ENCODE measurements around the gene MCF2L2.

The MCF2L2 gene

DNA sequence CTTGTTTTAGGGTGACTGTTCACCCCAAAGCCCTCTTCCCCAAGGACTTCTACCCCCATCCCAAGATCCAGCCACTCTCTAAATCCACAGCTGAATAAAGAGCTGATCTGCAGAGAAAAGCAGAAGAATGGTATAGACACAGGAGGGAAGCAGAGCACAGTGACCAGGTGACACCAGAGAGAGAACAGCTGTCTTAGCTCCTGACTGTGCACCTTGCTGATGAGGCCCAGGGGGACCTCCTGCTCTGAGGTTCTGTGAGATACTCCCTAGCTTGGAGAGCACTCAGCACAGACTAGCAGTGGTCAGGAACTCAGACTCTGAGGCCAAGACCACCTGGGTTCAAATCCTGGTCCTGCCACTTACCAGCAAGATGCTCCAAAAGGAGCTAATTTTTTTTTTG is 17.7 kb downstream of the MCF2L2 start:
- H3K27ac ChIP-seq: no peak overlapping the region
- no peak overlapping the region for H3K4me3 ChIP-seq (IDR thresholded peaks at IDR 0.05; ENCODE audit: insufficient read depth, low read depth, low read length)
- TF ChIP-seq, protein P1, sequence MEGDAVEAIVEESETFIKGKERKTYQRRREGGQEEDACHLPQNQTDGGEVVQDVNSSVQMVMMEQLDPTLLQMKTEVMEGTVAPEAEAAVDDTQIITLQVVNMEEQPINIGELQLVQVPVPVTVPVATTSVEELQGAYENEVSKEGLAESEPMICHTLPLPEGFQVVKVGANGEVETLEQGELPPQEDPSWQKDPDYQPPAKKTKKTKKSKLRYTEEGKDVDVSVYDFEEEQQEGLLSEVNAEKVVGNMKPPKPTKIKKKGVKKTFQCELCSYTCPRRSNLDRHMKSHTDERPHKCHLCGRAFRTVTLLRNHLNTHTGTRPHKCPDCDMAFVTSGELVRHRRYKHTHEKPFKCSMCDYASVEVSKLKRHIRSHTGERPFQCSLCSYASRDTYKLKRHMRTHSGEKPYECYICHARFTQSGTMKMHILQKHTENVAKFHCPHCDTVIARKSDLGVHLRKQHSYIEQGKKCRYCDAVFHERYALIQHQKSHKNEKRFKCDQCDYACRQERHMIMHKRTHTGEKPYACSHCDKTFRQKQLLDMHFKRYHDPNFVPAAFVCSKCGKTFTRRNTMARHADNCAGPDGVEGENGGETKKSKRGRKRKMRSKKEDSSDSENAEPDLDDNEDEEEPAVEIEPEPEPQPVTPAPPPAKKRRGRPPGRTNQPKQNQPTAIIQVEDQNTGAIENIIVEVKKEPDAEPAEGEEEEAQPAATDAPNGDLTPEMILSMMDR (conservative IDR thresholded peaks at IDR 0.05; ENCODE audit: low read depth, low read length): no peak
- no peaks in the 10 kb centered on the region for H3K27me3 ChIP-seq (ENCODE audit: insufficient read depth, low read depth)
- no peaks in the 10 kb centered on the region for H3K79me2 ChIP-seq (ENCODE audit: insufficient read depth, low read depth)
- no peaks in the 10 kb centered on the region for H4K20me1 ChIP-seq (ENCODE audit: insufficient read depth)
- H3K9ac ChIP-seq: no peak overlapping the region
- H3K4me2 ChIP-seq: no peak overlapping the region
- no peaks in the 10 kb centered on the region for H3K4me1 ChIP-seq (ENCODE audit: low read depth, poor library complexity, severe bottlenecking)
- H2AFZ ChIP-seq (ENCODE audit: low read depth): no peak overlapping the region
- no peaks in the 10 kb centered on the region for H3K36me3 ChIP-seq (ENCODE audit: insufficient read depth)

DNA sequence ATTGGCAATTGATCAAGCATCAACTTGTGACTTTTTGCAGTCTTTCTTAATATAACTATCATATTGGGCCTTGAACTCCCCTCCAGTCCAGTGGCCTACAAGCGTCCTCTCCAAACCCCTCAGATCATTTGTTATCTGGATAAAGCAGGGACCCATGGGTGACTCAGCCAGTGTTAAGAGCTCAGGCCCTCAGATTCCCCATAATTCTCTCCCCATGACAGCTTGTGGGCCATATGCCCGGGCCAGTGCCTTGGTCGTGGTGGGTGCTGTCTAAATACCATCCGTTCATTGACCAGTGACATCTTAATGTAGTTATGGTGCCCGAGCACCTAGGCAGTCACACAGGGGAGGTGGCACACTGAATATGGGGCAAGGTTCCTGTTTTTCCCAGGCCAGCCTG is 18.1 kb downstream of the MCF2L2 start:
- H3K27me3 ChIP-seq (ENCODE audit: insufficient read depth, low read depth): no peaks in the 10 kb centered on the region
- H3K36me3 ChIP-seq (ENCODE audit: insufficient read depth): no peaks in the 10 kb centered on the region
- no peak overlapping the region for H3K4me2 ChIP-seq
- TF ChIP-seq, protein P1 (conservative IDR thresholded peaks at IDR 0.05; ENCODE audit: low read depth, low read length): no peak
- H3K9ac ChIP-seq: no peak overlapping the region
- no peak overlapping the region for H3K4me3 ChIP-seq (IDR thresholded peaks at IDR 0.05; ENCODE audit: insufficient read depth, low read depth, low read length)
- no peaks in the 10 kb centered on the region for H3K4me1 ChIP-seq (ENCODE audit: low read depth, poor library complexity, severe bottlenecking)
- H3K27ac ChIP-seq: no peak overlapping the region
- H2AFZ ChIP-seq (ENCODE audit: low read depth): no peak overlapping the region
- no peaks in the 10 kb centered on the region for H3K79me2 ChIP-seq (ENCODE audit: insufficient read depth, low read depth)
- no peaks in the 10 kb centered on the region for H4K20me1 ChIP-seq (ENCODE audit: insufficient read depth)

DNA sequence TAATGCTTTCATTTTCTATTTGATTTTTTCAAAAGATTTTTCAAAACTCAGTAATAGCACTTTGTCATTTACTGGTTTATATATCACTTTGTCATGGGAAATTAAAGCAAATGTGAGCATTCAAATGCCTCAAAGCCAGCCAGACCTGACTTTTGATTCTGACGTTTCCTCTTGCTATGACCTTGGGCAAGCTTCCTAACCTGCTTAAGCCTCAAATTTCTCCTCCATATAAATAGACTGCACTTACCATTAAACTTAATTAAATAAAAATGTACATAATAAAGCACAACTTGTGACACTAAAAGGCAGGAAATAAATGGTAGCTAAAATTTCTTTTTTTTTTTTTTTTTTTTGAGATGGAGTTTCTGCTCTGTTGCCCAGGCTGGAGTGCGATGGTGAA is 19.2 kb downstream of the MCF2L2 start:
- Histone ChIP-seq H3K79me2 (ENCODE audit: insufficient read depth, low read depth) (no peaks in the 10 kb centered on the region), H3K36me3 (ENCODE audit: insufficient read depth) (no peaks in the 10 kb centered on the region), H3K4me3 (IDR thresholded peaks at IDR 0.05; ENCODE audit: insufficient read depth, low read depth, low read length) (no peak overlapping the region), H3K4me1 (ENCODE audit: low read depth, poor library complexity, severe bottlenecking) (no peaks in the 10 kb centered on the region), H4K20me1 (ENCODE audit: insufficient read depth) (no peaks in the 10 kb centered on the region), H3K4me2 (no peak overlapping the region), H3K27me3 (ENCODE audit: insufficient read depth, low read depth) (no peaks in the 10 kb centered on the region), H2AFZ (ENCODE audit: low read depth) (no peak overlapping the region), H3K27ac (no peak overlapping the region), H3K9ac (no peak overlapping the region)
- TF ChIP-seq, protein P1 (conservative IDR thresholded peaks at IDR 0.05; ENCODE audit: low read depth, low read length): no peak

DNA sequence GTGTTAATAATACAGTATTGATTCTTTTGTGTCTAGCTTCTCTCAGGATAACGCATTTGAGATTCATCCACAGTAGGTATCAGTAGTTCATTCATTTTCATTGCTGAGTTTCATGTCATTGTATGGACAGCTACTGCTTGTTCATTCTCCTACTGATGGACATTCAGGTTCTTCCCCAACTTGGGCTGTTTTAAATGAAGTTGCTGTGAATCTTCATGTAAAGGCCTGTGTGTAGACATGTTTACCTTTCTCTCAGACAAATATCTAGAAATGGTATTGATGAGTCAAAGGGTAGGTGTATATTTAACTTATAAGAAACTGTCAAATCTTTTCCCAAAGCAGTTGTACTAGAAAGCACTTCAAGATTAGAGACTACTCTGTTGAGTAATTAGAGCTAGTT is 26.7 kb downstream of the MCF2L2 start:
- no peaks in the 10 kb centered on the region for H3K79me2 ChIP-seq (ENCODE audit: insufficient read depth, low read depth)
- H3K4me1 ChIP-seq (ENCODE audit: low read depth, poor library complexity, severe bottlenecking): no peaks in the 10 kb centered on the region
- H3K4me3 ChIP-seq (IDR thresholded peaks at IDR 0.05; ENCODE audit: insufficient read depth, low read depth, low read length): no peak overlapping the region
- no peaks in the 10 kb centered on the region for H3K36me3 ChIP-seq (ENCODE audit: insufficient read depth)
- H3K4me2 ChIP-seq: no peak overlapping the region
- TF ChIP-seq, protein P1 (conservative IDR thresholded peaks at IDR 0.05; ENCODE audit: low read depth, low read length): no peak
- H3K27ac ChIP-seq: no peak overlapping the region
- H3K9ac ChIP-seq: no peak overlapping the region
- no peaks in the 10 kb centered on the region for H3K27me3 ChIP-seq (ENCODE audit: insufficient read depth, low read depth)
- H4K20me1 ChIP-seq (ENCODE audit: insufficient read depth): no peaks in the 10 kb centered on the region
- H2AFZ ChIP-seq (ENCODE audit: low read depth): no peak overlapping the region

DNA sequence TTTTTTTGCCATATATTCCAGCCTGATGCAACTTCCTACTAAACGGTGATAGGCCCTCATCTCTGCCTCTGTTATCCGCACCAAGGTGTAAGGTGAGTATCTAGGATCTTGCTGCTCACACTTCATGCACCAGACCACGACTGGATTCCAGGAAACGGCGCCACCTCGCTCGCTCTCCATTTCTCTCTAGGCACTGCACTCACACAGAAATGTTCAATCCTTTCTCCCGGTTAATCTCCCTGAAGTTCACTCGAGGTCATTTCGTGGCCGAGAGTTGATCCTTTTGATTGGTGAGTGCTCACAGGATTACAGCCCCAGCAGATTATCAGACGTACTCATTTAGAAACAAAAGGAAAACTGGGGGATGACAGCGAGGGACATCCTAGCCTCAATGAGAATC is 28.1 kb downstream of the MCF2L2 start:
- Histone ChIP-seq H3K4me1 (ENCODE audit: low read depth, poor library complexity, severe bottlenecking) (no peaks in the 10 kb centered on the region), H3K9ac (no peak overlapping the region), H3K27ac (no peak overlapping the region), H3K79me2 (ENCODE audit: insufficient read depth, low read depth) (no peaks in the 10 kb centered on the region), H4K20me1 (ENCODE audit: insufficient read depth) (no peaks in the 10 kb centered on the region), H3K4me3 (IDR thresholded peaks at IDR 0.05; ENCODE audit: insufficient read depth, low read depth, low read length) (no peak overlapping the region), H3K36me3 (ENCODE audit: insufficient read depth) (no peaks in the 10 kb centered on the region), H2AFZ (ENCODE audit: low read depth) (no peak overlapping the region), H3K27me3 (ENCODE audit: insufficient read depth, low read depth) (no peaks in the 10 kb centered on the region), H3K4me2 (no peak overlapping the region)
- TF ChIP-seq, protein P1 (conservative IDR thresholded peaks at IDR 0.05; ENCODE audit: low read depth, low read length): no peak
